DMS53 (cell line): Measurements from ENCODE around the gene NOTCH3.

Experiments used
- DNase-seq: peaks from one replicate; lab custom pipeline; 2025; lab: John Stamatoyannopoulos, UW

The NOTCH3 gene

DNA sequence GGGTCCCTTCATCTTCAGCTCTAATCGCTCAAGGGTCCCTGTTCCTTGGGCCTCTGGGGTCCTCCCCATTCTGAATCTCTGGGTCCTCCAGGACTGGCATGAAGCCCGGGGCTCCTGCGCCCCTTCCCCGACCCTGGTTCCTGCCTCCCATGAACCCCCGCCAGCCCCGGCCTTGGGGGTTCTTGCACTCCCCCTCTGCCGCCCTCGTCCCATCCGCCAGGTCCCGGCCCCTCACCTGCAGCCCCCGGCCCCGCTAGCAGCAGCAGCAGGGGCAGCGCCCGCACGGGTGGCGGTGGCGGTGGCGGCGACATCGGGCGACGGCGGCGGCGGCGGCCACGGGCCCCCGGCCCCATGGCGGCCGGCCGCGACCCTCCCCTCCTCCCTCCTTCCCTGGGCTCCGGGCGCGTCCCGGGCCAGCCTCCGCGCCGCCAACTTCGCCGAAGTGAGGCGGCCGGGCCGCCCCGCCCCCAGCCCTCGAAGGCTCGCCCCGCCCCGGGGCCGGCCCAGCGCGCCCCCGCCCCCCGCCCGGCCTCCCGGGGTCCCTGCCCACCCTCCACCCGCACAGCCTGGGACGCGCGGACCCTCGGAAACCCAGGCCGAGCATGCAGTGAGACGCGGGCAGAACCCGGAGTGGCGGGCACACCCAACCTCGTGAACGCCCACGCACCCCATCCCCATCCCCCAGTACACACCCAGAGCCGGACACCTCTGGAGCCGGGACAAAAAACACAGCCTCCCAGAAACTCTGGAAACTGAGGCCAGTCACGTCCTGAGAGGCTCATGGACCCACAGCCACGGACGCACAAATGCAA is at the start of gene NOTCH3:
Gene NOTCH3, minus strand, starts transcription at position 443 of the 812 bp plus-strand sequence. Its CDS starts 90 bp downstream, at position 353.
- no peak for DNase-seq

DNA sequence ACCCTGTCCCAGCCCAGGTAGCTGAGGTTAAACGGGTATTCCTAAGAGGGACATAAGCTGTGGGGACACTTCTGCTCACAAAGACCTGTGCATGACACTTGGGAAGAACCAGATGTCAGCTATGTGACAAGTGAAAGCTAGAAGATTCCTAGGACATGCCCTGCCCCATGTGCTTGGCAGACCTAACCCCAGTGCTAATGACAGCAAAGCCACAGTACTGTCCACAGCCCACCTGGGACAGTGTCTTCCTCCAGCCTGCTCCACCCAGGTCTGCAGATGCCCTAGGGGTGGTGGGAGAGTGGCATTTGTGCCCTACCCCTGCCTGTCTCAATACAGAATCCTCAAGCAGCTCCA is 49.8 kb upstream of the NOTCH3 start:
- DNase-seq, result no peak

DNA sequence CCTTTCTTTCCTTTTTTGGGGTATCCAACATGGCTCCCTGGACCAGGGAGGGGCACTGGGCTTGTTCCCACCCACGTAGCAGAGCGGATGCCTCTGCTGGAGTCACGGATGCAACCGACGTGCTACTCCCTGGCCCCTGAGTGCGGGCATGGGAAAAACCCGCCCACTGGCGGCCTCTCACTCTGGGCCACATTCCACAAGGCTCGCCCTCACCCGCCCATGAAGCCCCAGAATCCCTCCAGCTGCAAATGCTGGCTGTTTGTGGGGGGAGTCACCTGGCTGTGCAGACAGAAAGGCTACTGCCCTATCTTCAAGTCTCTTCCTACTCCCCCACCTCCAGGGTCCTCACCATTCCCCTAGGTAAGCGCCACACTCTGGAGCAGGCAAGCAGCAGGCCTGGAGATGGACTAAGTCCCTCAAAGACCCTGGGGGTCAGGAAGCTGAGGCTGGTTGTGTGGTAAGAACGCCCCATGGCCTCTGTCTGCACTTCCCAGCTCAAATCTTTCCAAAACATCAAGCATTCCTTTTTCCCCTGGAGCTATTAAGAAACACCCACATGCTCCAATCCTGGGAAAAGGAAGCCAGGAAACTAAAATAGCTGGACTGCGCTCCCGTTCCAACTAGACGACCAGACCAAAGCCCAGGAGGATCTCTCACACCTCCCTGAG is 49.3 kb upstream of the NOTCH3 start:
- DNase-seq, result no peak

DNA sequence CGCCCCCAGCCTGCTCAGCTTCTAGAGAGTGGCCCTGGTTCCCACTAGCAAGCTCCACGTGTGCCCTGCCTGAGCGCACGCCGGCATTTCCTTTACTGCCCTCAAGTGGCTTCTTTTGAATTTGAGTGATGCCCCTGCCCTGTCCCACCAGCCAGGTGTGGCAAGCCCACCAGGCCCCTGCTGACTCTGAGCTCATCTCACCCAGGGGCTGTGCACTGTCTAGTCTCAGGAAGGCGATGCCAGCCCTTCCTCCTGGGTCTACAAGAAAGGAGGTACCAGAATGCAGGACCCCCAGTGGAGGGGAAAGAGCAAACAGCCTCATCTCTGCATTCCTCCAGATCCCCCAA is 48.7 kb upstream of the NOTCH3 start:
- DNase-seq, result no peak

DNA sequence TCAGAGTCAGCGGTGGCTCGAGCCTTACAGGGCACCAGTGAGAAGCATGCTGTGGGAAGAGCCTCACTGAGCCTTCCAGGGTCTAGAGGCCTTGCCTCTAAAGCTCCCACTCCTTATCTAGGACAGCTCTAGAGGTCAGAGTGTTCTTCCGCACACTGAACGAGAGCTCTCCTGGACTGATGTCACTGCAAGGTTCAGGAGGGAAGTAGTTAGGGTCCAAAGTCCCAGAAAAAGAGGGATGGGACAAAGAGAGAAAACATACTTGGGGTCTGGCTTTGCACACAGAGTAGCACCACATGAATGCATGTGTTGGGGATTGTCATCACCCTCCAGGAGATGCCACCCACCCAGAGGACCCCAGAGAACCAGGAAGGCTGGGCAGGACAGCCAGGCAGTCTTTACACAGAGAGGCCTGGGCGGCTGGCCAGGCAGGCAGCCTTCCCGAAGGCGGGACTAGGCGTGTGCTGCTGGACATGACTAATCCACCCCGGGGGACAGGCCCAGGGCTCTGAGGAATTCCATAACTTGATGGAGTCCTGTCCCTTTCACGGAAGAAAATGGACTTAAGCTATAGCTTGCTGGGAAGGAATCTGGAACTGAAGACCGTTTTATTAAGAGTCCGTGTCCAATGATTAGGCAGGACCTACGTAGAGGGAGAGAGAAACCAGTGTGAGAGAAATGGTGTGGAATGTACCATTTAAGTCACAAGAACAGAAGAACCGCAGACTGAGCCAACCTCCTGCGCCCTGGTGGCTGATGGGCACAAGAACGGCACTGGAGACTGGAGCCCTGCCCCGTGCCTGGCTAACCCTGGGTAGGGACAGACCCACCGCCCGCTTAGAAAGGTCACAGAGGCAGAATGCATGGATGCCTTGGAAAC is 48.1 kb upstream of the NOTCH3 start:
- no peak for DNase-seq

DNA sequence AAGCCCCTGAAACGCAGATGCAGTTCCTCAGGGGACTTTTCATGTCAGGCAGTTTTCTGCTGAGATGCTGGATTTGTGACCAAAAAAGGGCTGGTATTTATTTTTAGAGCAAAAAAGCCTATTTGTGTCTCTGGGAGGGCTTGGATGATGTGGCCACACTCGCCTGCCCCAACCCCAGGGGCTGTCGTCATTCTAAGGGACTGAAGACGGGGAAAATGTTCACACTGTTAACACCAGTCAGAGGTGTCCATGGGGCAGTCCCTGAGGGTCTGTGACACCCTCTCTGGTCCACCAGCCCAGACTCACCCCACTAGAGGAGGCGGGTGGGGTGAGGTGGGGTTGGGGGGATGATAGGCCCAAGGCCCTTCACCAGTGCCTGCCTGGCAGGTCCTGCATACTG is 47.3 kb upstream of the NOTCH3 start:
- DNase-seq, result no peak

DNA sequence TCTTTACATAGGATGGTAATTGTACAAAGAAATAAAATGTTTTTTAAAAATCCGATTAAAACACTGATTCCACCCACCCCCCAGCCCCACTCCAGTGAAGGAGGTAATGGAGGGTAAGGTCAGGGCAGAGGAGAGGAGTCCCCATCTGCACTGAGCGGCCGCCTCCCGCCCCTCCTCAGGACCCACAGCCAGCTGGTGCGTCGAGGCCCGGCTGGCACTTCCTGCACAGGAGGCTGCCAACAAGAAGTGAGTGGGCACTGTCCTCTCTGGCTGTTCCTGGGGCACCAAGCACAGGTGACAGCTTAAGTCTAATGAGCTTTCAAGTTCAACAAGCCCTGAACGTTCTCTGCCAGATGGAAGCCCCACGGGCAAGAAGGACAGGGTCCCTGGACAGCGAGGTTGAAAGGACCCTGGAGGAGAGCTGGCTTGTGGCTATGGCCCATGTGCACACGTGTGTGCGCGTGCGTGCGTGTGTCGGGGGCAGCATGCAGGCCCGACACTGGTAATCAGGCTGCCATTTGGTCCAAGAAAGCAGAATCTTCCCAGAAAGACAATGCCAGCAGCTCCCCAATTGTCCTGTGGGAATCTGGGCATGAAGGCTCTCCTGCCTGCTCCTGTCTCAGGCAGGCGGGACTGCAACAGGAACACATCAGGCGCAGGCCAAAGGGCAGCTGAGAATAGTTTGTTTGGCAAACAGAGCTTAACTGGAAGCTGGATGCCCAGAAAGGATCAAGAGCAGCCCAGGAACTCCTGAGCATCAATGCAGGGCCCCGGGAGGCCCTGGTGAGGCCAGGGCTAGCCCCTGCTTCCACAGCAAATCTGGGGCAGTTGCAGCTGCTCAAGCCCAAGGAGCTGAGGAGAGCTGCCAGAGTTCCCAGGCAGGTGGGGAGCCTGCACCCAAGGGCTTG is 46.6 kb upstream of the NOTCH3 start:
- no peak for DNase-seq

DNA sequence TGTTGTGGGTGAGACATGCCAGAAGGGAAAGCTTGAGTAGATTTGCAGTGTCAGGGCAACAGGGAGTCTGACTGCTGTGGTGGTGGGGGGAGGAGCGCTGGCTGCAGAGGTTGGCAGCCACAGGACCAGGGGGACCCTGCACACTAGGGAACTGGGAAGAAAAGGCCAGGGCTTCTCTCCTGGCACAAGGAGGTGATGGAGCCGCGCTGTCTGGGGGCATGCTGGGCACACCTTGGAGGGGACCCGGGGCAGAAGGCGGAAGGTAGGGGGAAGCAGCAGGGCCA is 45.3 kb upstream of the NOTCH3 start:
- no peak for DNase-seq

DNA sequence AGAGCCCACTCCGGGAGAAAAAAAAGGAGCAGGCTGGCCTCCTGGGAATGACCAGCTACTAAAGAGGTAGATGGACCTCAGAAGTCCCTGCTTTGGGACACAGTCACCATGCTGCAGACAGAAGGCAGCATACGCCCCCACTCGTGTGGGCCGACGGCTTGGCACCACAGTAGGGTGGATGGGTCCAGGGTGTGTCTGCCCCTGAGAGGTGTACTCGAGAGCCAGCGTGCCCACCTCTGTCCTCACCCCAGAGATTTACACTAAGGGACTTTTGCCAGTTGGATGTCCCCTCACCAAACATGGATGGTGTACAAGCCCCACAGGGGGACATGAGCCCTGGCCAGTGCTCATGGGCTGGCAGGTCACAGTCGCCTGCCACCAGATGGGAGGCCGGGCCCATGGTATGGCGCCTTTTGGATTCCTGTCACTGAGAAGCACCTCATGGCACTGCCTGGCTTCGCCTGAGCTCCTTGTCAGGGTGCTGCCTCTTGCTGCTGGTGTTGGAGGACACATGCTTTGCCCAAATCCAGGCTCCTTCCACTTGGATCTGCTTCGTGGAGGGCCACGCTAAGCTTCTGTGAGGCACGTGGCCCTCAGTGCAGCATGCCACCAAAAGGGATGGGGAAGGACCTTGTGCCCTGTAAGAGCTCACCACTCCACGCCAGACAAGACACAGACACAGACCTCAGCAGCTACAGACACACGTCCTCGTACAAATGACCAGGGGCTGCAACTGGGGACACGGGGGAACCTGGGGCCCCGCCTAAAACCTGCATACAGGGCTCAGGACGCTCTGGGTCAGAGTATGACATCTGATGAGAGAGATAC is 44.8 kb upstream of the NOTCH3 start:
- no peak for DNase-seq

DNA sequence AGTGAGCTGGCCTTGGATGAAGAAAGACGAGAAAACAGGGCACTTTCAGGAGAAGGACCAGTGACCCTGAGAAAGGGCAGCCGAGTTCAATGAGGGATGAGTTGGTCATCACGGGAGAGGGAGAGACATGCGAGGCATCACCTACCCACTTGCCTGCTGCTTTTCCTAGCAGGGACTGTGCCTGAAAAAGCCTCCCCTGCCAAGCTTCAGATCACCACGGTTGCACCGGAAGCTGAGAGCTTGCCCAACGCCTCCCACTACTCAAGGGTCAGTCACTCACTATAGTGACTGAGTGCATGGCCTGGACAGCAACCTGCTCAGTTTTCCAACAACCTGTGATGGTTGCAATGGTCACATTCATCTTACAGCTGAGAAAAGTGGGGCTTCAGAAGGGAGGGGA is 44.0 kb upstream of the NOTCH3 start:
- DNase-seq, result no peak

DNA sequence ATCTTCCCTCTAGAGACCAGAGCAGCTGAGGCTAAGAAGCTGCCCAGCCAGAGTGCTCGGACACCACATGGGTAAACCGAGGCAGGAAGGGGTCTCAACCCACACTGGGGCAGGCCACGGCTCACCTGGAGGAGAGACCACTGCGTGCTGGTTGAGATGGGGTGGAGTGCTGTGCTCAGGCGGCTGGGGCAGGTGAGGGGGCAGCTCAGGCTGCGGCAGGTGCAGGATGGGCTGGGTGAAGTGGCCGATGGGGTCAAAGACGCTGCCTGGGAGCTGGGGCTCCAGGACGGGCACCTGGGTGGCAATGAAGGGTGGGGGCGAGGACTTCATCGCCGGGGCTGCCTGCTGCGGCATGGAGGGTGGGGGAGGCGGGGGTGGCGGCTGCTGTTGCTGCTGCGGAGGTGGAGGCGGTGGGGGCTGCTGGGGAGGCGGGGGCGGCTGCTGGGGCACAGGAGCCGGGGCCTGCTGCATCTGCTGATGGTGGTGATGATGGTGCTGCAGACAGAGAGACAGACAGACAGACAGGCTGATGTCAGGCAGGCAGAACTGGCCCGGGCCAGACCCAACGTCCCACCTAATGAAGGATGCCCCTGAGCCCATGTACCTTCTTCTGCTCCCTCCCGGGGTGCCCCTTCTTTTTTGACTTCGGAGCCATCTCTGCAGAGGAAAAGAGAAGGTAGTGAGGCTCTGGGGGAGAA is 43.5 kb upstream of the NOTCH3 start:
- DNase-seq, result no peak

DNA sequence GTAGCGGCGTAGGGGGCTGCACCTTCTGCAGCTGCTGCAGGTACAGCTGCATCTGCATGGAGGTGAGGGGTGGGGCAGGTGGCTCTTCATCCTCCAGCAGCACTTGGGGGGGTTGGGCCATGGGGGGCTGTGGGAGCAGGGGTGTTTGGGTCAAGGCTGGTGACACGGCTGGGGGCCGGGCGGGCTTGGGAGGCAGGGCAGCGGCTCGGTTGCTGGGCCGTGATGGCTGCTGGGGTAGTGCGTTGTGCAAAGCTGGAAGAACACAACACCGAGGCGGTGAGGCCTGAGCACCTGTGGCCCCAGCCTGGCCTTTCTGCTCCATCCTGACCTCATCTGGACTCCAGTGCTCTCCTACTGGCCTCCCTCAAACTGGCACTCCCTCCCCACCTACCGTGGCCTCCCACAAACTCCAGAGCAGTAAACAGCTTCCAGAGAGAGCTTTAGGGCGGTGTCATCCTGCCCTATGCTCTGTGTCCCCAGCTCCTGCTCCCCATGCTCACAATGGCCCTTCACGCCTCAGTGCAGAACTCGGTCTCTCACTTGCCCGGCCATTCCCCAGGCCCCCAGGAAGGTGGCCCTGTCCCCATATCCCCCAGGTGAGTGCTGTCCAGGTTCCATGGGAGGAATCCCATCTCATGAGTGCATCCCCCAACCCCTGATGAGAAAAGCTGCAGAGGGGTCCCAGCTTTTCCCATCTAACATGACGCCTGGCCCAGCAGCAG is 42.6 kb upstream of the NOTCH3 start:
- no peak for DNase-seq

DNA sequence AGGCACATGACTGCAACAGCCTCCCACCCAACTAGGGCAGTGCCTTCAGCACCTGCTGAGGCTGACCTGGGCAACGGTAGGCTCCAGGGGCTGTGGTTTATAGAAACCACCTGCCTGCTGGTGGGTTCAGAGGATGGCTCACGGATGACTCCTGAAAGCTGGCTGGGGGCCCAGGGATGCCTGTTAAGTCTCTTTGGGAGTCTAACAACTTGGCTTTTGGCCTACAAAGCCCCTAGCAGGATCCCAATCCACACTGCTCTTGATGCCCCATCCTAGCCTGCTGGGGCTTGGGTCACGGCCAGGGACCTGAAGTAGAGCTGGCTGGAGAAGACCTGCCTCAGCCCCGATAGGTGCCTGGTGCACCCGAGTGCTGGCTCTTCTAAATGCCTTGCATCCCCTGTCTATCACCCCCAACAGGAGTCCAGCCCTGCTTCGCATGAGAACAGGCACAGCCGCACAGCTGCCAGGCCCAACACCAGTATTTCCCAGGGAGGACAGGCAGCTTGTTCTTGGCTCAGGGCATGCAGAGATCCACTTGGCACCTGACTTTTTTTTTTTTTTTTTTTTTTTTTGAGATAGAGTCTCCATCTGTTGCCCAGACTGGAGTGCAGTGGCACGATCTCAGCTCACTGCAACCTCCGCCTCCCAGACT is 40.6 kb upstream of the NOTCH3 start:
- DNase-seq, result no peak

DNA sequence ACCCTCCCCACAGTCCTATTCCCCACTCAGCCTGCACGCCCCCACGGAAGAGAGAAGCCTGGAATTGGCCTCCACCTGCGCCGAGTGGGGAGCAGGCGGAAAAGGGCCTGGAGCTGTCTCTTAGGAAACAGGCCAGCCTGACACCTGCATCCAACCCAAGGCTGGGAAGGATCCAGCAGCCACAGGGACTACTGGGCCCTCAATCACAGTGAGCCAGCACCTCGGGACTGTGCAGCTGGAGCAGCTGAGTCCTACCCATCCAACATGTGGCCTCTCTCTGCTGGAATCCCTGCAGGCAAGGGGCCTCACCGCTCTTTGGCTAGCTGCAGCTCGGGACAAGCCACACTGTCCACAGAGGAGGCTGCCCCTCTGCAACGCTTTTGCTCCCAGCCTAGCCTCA is 39.7 kb upstream of the NOTCH3 start:
- no peak for DNase-seq

DNA sequence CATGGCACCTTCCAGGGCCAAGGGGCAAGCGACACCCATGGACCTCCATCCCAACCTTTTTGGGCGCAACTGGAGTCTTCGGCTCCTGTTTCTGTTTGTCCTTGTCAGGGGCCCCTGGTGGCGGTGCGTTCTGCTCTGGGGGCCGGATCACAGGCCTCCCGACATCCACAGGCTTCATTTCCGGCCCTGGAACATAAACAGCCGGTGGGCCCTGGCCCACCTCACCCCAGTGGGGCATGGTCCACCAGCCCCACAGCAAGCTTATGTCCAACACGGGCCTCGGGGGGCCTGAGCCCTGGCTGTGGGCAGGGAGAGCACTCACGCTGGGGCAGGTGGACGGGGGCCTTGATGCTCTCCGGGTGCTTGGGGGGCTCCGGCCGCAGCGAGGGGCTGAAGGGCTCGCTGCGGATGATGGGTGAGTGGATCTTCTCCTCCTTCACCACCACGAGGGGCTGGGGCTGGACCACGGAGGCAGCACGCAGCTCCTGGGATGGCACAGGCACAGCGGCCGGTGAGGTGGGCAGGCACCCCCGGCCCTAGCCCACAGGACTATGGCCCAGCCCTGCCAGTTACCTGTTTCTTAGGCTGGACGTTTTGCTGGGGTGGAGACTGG is 38.6 kb upstream of the NOTCH3 start:
- DNase-seq, result no peak

DNA sequence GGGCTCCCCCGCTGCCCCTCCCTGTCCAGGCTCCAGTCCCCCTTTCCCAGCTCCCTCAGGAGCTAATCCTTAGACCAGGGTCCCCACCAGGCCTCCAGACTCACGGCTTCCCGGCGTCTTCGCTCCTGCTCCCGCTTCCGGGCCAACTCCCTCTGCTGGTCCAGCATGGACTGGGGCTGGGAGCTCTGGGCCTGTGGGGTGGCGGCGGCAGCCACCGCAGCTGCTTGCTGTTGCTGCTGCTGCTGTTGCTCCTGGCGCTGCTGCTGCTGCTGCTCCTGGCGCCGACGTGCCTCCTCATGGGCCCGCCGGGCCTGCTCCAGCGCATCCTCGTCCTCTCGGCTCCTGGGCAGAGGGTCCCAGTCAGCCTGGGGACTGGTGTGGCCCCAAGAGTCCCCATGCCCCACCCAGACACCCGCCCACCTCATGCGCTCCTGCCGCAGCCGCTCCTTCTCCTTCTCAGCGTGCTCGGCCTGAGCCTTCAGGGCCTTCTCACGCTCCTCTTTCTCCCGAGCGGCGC is 37.9 kb upstream of the NOTCH3 start:
- no peak for DNase-seq

DNA sequence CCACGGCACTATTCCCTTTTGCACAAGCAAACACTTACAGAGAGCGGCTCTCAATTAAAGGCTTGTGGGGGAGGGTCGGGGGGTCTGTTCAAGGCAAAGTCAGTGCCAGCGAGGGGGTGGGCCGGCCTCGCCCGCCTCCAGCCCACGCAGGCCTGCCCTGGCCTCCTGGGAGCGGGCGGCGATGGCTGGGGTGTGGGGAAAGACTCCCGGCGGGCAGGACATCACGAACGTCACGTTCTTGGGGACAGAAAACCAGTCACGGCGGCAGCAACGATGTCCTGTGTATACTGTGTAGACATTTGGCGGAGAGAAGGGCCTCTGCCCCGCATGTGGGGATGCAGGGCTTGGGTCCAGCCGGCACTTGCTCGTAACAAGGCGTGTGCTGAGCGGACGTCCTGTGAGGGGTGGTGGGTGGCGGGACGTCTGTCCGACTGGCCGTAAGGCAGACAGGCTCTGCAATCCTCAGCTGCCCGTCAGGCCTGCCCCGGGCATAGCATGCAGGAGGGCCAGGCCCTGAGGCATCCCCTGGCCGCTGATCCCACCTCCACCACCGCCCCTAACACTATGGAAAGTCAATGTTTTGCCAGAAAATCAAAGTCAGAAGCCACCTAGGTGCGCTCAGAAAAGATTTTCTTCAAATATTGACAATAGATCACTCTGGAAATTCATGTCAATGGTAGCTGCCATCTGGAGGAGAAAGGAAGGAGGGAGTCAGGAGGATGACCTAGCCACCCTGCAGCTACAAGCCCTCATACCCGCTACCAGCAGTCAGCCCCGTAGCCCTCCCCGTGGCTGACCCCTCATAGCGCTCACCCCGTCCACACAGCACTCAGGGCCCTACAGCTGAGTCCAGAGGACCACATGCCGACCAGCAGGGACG is 37.2 kb upstream of the NOTCH3 start:
- DNase-seq, result no peak

DNA sequence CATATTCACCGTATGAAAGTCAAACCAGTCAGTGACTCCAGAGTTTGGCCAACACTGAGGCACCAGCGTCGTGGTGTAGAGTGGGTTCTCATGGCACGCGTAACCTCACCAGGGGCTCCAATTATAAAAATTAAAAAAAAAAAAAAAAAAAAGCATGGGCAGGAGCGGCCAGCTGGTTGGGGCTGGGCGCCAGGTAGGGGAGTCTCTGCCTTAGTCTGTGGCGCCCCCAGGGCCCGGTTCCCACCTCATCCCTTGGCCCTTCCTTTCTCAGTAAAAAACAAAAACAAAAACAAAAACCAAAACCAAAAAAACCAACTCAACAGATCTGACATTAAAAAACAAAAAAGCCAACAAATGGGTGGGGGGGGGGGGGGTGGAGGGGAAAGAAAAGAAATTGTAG is 36.1 kb upstream of the NOTCH3 start:
- no peak for DNase-seq
